ENCODE measurements around the gene KLC1.

- TF ChIP-seq CTCF (IDR thresholded peaks at IDR 0.05) (no peak), POLR2AphosphoS5 (IDR thresholded peaks at IDR 0.05) (no peak), POLR2A (IDR thresholded peaks at IDR 0.05) (no peak)
Observed at GRCh38 chr14:103731916-103732867, 103.2 kb downstream of the KLC1 start.
